ENCODE results near the gene NFKBIE.
"Not testable (repeated sequence)": the region's sequence is repeated elsewhere in the genome, so short reads cannot be mapped to it uniquely, and the experiment has no call there.

The NFKBIE gene, protein sequence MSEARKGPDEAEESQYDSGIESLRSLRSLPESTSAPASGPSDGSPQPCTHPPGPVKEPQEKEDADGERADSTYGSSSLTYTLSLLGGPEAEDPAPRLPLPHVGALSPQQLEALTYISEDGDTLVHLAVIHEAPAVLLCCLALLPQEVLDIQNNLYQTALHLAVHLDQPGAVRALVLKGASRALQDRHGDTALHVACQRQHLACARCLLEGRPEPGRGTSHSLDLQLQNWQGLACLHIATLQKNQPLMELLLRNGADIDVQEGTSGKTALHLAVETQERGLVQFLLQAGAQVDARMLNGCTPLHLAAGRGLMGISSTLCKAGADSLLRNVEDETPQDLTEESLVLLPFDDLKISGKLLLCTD

DNA sequence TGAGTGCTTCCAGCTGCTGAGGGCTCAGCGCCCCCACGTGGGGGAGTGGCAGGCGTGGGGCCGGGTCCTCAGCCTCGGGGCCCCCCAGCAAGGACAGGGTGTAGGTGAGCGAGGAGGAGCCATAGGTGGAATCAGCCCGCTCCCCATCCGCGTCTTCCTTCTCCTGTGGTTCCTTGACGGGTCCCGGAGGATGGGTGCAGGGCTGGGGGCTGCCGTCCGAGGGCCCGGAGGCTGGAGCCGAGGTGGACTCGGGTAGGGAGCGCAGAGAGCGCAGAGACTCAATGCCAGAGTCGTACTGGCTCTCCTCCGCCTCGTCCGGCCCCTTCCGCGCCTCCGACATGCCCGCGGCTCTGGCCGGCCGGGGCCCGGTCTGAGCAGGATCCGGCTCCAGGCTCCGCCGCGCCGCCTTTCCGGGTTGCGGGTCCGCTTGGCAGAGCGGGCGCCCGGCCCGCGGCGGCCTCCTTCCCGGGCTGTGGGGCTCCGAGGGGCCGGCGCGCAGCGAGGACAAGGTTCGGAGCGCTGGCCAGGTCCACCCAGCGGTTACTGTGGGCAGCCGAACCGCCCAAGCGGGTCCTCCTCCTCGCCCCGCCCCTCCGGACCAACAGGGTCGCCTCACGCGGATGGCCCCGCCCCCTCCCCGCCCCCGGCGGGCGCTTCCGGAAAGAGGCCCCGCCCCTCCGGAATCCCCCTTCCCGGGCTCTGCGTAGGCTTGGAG is at the start of gene NFKBIE:
Gene NFKBIE, minus strand, starts transcription at position 545 of the 715 bp plus-strand sequence. Its CDS starts 205 bp downstream, at position 340.
- no peaks in the 10 kb centered on the region for H3K9me3 Mint-ChIP-seq
- peaks cover 45 to 79% of the 10 kb centered on the region in 2 donors for H3K4me1 Mint-ChIP-seq

GRCh38 chr6:44314657-44315056 is 49.3 kb upstream of the NFKBIE start:
- ATAC-seq (replicated peaks); H3K27ac Mint-ChIP-seq; H3K4me3 Mint-ChIP-seq; DNase-seq; H3K9me3 Mint-ChIP-seq: not testable (repeated sequence)
- Mint-ChIP-seq H3K4me1 (peaks cover 13 to 22% of the 10 kb centered on the region in 2 donors), H3K27me3 (peaks cover 23 to 25% of the 10 kb centered on the region in 2 donors), H3K36me3 (peaks cover 11 to 21% of the 10 kb centered on the region in 2 donors)

More for the DNA sequence above, at the start of gene NFKBIE:
- peak within 1 kb of the TSS; percentile 100 for H3K4me3 Mint-ChIP-seq
- peak; percentile 12 to 41 for ATAC-seq (replicated peaks)
- peaks cover 10 to 13% of the 10 kb centered on the region in 2 donors for H3K27me3 Mint-ChIP-seq
- H3K36me3 Mint-ChIP-seq: peaks cover 45 to 48% of the 10 kb centered on the region in 2 donors
- peak; percentile 93 for DNase-seq
- H3K27ac Mint-ChIP-seq: peak within 1 kb of the TSS; percentile 100

DNA sequence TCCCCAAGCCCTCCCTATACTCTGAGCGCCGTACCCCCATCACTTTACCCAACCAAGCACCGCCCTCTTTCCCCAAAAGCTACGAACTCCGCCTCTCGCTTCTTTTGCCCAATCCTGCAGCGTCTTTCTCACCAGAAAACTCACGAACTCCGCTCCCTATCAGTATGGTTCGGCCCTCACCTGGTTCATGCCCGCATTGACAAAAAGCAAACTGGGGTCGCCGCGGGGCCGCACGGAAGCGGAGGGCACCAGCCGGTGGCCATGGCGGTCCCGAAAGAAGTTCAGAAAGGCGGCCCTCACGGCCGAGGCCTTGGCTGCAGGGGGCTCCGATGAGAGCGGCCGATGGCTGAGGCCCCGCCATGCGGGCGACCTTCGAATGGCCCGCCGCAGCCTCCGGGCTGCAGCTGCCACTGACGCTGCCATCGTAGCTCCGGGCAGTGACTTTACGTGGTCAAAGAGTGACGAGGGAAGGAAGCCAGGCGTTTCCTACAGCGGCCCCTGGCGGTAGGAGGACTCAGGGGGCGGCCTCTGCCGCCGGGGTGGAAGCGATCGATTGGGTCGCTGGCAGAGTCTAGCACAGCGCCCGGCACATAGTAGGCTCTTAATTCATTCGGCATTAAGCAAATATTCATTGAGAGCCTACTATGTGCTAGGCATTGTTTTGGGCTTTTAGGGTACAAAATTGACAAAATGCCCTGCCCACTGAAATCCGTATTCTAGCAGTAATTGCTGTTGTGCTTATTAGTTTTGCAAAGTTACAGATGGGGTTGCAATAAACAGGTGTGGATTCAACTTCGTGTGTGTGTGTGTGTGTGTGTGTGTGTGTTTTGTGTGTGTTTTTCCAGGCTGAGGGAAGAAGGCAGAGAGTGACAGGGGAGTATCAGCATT is 47.8 kb upstream of the NFKBIE start, which contains the start of gene AARS2:
Gene AARS2, minus strand, starts transcription at position 447 of the 888 bp plus-strand sequence. Its CDS starts 24 bp downstream, at position 423.
- peaks cover 13 to 22% of the 10 kb centered on the region in 2 donors for H3K4me1 Mint-ChIP-seq
- H3K9me3 Mint-ChIP-seq: no peaks in the 10 kb centered on the region
- H3K36me3 Mint-ChIP-seq: peaks cover 22 to 29% of the 10 kb centered on the region in 2 donors
- H3K4me3 Mint-ChIP-seq: peak within 1 kb of the TSS; percentile 97
- peak; percentile 88 for DNase-seq
- peak within 1 kb of the TSS; percentile 98 for H3K27ac Mint-ChIP-seq
- ATAC-seq (replicated peaks): peak; percentile 96 to 97
- H3K27me3 Mint-ChIP-seq: peaks cover 10% of the 10 kb centered on the region in 2 donors

DNA sequence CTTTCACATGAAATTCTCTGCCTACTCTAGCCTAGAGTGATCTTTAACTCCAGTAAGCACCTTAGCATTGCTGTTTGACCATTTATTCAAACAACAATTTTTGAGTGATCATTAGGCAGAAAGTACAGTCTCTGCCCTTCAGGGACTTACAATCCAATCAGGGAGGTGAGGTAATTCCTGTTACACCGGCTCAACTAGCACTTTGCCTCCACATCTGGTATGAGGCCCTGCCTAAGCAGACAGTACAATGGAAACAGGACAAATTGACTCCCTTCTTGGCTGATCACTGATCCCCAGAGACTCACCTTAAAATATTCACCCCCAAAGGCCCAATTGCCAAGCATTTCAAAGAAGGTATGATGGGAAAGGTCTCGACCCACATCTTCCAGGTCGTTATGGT is 46.4 kb upstream of the NFKBIE start:
- ATAC-seq (replicated peaks): no peak
- DNase-seq: no peak
- peak overlapping the region; percentile 98 for H3K27ac Mint-ChIP-seq
- H3K36me3 Mint-ChIP-seq: peaks cover 29 to 41% of the 10 kb centered on the region in 2 donors
- peaks cover 13 to 22% of the 10 kb centered on the region in 2 donors for H3K4me1 Mint-ChIP-seq
- H3K9me3 Mint-ChIP-seq: no peaks in the 10 kb centered on the region
- H3K4me3 Mint-ChIP-seq: peak overlapping the region; percentile 97
- H3K27me3 Mint-ChIP-seq: no peaks in the 10 kb centered on the region

- DNase-seq (no peak), ATAC-seq (replicated peaks) (no peak)
- Mint-ChIP-seq H3K27ac (no peak overlapping the region), H3K4me1 (peaks cover 13 to 22% of the 10 kb centered on the region in 2 donors), H3K36me3 (peaks cover 33 to 43% of the 10 kb centered on the region in 2 donors), H3K4me3 (peak overlapping the region; percentile 97), H3K9me3 (no peaks in the 10 kb centered on the region), H3K27me3 (no peaks in the 10 kb centered on the region)
These were observed 46.0 kb upstream of the NFKBIE start for GRCh38 chr6:44311304-44311703.

DNA sequence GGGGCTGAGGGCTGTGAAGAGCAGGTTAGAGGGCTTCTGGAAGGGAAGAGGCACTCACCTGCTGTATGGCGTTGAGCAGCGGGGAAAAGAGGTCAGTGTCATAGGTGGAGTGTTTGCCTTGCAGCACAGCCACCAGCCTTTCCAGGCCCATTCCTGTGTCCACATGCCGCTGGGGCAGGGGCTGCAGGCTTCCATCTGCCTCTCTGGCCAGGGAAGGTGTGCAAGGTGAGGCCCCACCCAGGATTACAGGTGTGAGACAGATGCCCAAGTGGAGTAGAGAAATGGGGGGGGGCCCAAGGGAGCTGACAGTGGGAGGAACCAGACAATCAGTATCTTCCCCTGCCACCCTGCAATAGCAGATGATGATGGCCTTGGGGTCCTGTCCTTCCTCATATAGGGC is 44.9 kb upstream of the NFKBIE start:
- no peak for ATAC-seq (replicated peaks)

DNA sequence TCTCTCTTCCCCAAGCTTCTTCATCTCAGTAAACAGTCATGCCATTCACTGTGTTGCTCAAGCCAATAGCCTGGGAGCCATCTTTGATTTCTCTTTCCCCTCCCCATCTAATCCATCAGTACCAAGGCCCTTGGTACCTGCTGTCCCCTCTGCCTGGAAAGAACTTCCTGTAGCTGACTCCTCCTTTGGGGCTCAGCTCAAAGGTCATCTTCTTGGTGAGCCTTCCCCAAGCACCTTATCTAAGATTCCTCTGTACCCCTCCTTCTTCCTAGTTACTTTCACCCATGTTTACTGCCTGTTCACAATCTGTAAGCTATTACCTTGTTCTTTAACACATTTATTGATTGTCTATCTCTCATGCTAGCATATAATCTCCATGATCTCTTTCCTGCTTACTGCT is 44.3 kb upstream of the NFKBIE start:
- no peak for ATAC-seq (replicated peaks)
- DNase-seq: no peak
- Mint-ChIP-seq H3K36me3 (peaks cover 42 to 56% of the 10 kb centered on the region in 2 donors), H3K27me3 (no peaks in the 10 kb centered on the region), H3K4me3 (no peak overlapping the region), H3K9me3 (no peaks in the 10 kb centered on the region), H3K27ac (no peak overlapping the region), H3K4me1 (peaks cover 16 to 22% of the 10 kb centered on the region in 2 donors)

More for the DNA sequence above, 44.9 kb upstream of the NFKBIE start:
- H3K4me1 Mint-ChIP-seq: peaks cover 16 to 22% of the 10 kb centered on the region in 2 donors
- no peak overlapping the region for H3K4me3 Mint-ChIP-seq
- no peaks in the 10 kb centered on the region for H3K9me3 Mint-ChIP-seq
- H3K36me3 Mint-ChIP-seq: peaks cover 40 to 51% of the 10 kb centered on the region in 2 donors
- no peaks in the 10 kb centered on the region for H3K27me3 Mint-ChIP-seq
- no peak for DNase-seq
- H3K27ac Mint-ChIP-seq: no peak overlapping the region

DNA sequence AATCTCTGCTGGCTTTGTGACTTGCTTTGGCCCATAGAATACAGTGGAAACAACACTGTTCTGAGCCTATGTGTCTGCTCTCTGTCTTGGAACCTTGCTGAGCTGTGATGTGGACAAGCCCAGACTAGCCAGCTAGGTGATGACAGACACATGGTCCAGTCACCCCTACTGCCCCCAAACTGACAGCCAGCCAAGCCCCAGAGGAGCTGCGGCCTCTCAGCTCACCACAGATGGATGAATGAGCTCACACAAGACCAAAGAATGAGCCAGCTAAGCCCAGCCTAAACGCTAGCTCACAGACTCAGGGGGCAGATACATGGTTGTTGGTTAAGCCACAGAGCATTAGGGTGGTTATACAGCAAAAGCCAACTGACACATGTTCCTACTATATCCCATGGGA is 43.7 kb upstream of the NFKBIE start:
- peaks cover 16 to 22% of the 10 kb centered on the region in 2 donors for H3K4me1 Mint-ChIP-seq
- H3K9me3 Mint-ChIP-seq: no peaks in the 10 kb centered on the region
- H3K4me3 Mint-ChIP-seq: no peak overlapping the region
- H3K27me3 Mint-ChIP-seq: no peaks in the 10 kb centered on the region
- H3K27ac Mint-ChIP-seq: no peak overlapping the region
- ATAC-seq (replicated peaks): no peak
- DNase-seq: no peak
- peaks cover 45 to 58% of the 10 kb centered on the region in 2 donors for H3K36me3 Mint-ChIP-seq

- ATAC-seq (replicated peaks): no peak
- H3K27me3 Mint-ChIP-seq: no peaks in the 10 kb centered on the region
- DNase-seq: no peak
- H3K27ac Mint-ChIP-seq: no peak overlapping the region
- H3K4me3 Mint-ChIP-seq: no peak overlapping the region
- peaks cover 56 to 70% of the 10 kb centered on the region in 2 donors for H3K36me3 Mint-ChIP-seq
- peaks cover 8 to 9% of the 10 kb centered on the region in 2 donors for H3K4me1 Mint-ChIP-seq
- H3K9me3 Mint-ChIP-seq: no peaks in the 10 kb centered on the region
These were observed 41.9 kb upstream of the NFKBIE start for GRCh38 chr6:44307217-44307616.

DNA sequence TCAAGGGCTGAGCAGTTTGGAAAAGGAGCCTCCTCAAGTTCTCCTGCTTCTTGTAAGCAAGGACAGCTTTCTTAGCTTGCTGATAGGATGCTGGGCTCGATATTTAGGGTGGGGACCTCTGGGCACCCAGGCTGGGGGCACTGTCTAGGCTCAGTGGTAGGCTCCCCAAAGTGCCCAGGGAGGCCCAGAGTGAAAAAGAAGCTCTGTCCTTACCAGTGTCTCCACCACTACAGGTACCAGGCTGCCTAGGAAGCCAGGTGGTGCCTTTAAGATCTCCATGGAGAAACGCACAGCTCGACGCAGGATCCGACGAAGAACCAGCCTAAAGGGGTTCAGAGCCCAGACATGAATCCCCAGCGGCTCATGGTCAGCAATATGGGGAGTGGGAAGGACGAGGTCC is 41.4 kb upstream of the NFKBIE start:
- no peak overlapping the region for H3K4me3 Mint-ChIP-seq
- H3K27ac Mint-ChIP-seq: no peak overlapping the region
- no peak for DNase-seq
- ATAC-seq (replicated peaks): no peak
- H3K9me3 Mint-ChIP-seq: no peaks in the 10 kb centered on the region
- H3K4me1 Mint-ChIP-seq: peaks cover 3 to 6% of the 10 kb centered on the region in 2 donors
- peaks cover 58 to 74% of the 10 kb centered on the region in 2 donors for H3K36me3 Mint-ChIP-seq
- no peaks in the 10 kb centered on the region for H3K27me3 Mint-ChIP-seq

DNA sequence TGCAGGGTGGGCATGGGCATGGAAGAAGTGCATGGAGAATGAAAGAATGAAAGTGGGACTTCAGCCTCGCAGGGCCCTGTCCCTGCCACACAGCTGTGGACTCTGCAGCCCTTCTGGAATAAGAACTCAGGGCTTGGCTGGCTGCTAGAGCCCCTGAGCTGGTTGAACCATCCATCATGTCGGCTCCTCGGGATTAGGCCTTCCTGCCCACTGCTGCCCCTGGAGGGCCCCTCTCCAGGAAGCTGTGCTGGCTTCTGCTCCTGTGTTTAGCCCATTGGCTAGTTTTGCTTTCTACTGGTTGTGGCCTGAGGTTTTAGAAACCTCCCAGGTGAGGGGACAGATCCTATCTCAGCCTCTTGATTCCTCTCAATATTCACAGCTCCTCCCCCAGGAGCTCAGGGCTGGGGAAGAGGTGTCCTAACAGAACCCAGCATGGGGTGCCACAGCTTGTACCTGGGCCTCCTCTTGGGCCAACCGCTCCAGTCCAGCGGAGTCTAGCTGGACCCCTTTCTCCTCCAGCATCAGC is 39.9 kb upstream of the NFKBIE start:
- H3K4me1 Mint-ChIP-seq: peaks cover 0 to 9% of the 10 kb centered on the region in 2 donors
- no peak overlapping the region for H3K4me3 Mint-ChIP-seq
- H3K36me3 Mint-ChIP-seq: peaks cover 66 to 78% of the 10 kb centered on the region in 2 donors
- DNase-seq (no peak), ATAC-seq (replicated peaks) (no peak)
- no peaks in the 10 kb centered on the region for H3K27me3 Mint-ChIP-seq
- no peaks in the 10 kb centered on the region for H3K9me3 Mint-ChIP-seq
- peak overlapping the region; percentile 11 for H3K27ac Mint-ChIP-seq

DNA sequence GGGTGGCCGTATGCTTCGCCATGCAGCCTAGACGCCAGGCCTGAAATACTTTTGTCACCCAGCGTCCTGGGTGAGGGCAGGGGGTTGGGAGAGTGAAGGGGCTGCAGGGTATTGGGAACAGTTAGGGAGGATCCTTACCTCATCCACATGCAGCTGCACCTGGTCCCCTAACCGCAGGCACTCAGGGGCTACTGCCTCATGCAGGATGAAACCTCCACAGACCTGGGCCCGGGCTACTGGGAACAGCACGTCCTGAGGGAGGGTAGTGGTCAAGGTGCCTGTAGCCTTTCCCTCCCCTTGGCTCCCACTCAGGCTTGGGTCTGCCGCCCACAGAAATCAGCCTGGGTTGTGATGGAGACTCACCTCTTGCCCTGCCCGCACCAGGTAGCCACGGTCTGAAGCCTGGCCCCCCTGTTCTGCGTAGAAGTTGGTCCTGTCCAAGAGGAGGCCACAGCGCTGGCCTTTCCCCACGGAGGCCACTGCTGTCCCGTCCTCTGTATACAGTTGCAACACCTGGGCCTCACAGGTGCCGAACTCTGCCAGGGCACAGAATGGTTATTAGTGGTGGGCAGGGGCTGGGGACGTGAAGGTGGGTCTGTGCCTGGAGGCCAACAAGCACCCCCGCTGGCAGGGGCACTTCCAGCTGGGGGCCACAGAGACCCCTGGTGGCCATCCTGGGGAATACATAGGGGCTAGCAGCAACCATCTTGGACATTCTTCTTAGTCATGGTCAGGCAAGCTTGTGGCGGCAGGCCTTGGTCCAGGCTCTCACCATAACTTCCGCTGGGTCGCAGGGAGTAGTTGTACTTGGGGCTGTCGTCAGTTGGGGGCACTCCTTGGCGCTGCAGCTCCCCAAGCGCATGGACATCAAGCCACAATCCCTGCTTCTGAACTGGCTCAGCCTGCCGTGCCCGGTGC is 39.2 kb upstream of the NFKBIE start:
- H3K4me3 Mint-ChIP-seq: no peak overlapping the region
- no peaks in the 10 kb centered on the region for H3K27me3 Mint-ChIP-seq
- ATAC-seq (replicated peaks) (peak; percentile 75 to 81), DNase-seq (peak; percentile 19)
- H3K4me1 Mint-ChIP-seq: peaks cover 0 to 5% of the 10 kb centered on the region in 2 donors
- peaks cover 62 to 75% of the 10 kb centered on the region in 2 donors for H3K36me3 Mint-ChIP-seq
- no peak overlapping the region for H3K27ac Mint-ChIP-seq
- no peaks in the 10 kb centered on the region for H3K9me3 Mint-ChIP-seq

DNA sequence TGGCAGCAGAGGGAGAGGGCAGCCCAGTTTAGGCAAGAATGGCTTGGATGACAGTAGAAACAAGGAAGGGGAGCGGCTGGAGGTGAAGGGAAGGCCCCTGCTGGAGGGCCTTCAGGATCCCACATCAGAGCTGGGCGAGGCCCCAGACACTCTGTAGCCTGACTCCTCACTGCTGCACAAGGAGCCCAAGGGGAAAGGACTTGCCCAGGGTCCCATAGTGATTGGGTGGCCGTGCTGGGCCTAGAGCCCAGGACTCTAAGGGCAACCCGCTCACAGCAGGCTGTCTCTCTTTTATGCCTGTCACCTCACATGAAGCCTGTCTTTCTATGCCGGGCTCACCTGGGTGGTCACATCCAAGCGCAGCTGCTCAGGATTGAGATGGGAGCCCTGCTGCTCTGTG is 38.5 kb upstream of the NFKBIE start:
- peaks cover 62 to 80% of the 10 kb centered on the region in 2 donors for H3K36me3 Mint-ChIP-seq
- H3K27me3 Mint-ChIP-seq: peaks cover 0 to 4% of the 10 kb centered on the region in 2 donors
- H3K4me1 Mint-ChIP-seq: peaks cover 4 to 5% of the 10 kb centered on the region in 2 donors
- no peak overlapping the region for H3K27ac Mint-ChIP-seq
- DNase-seq: no peak
- no peak for ATAC-seq (replicated peaks)
- no peak overlapping the region for H3K4me3 Mint-ChIP-seq
- H3K9me3 Mint-ChIP-seq: no peaks in the 10 kb centered on the region
